GM23248 (cell line): Measurements from ENCODE around the gene TCTN1.

Experiments used
- EZH2 ChIP-seq: fragments of 200-600 bp; sonication (generic); IDR thresholded peaks from 2 replicates; pipeline ENCODE4 v1.6.1; 2018; ENCODE audit warnings: antibody characterized with exemption, mild to moderate bottlenecking; ENCODE audit not compliant: insufficient read depth, poor library complexity, severe bottlenecking
- EZH2phosphoT487 ChIP-seq: fragments of 200-600 bp; sonication (generic); IDR thresholded peaks from 2 replicates; pipeline ENCODE4 v1.6.1; 2018; ENCODE audit warnings: antibody characterized with exemption, moderate library complexity, mild to moderate bottlenecking, low read depth; ENCODE audit not compliant: insufficient read depth

GRCh38 chr12:110606253-110606611 lies 7.7 kb upstream of the TCTN1 start:
- TF ChIP-seq EZH2 (no peak), EZH2phosphoT487 (no peak)
